ENCODE data around the gene STAM2. TPM values are rescaled to one million over a fixed set of nuclear protein-coding genes. Genes with fewer than 3 reads are reported as not detected.

Gene STAM2
- total and polyA plus RNA-seq, 2 experiments from 2014 or later: 13.1 to 41.0 TPM

DNA sequence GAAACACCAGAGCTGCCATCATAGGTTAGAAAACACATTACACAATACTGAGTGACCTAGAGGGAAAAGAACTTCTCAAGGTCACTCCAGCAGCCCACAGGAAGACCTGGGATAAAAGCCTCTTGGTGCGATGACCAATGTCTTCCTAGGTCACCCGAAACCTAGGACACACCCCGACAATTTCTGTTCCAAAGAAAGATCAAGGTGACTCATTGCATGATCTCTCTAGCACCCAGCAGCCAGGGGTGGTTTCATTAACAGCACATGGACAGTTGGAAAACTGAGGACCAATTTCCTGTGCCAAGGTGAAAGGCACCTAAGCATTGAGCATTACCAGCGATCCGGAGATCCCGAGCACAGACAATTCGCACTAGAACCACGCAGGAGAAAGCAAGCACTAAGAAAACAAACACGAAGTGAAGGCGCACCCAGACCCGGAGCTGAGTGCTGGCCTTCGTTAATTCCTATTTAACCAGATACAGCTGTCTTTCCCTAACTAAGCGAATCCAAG, 78.2 kb downstream of the STAM2 start:
- Histone ChIP-seq H3K27ac (peak overlapping the region; percentile 8), H3K36me3 (replicated peaks; ENCODE audit: insufficient read depth, low read depth) (no peaks in the 10 kb centered on the region), H3K4me3 (peak overlapping the region; percentile 90), H3K9me2 (replicated peaks; ENCODE audit: insufficient read depth) (no peaks in the 10 kb centered on the region), H3K27me3 (peaks cover 25% of the 10 kb centered on the region), H3K4me1 (ENCODE audit: insufficient read depth) (no peaks in the 10 kb centered on the region), H3K79me2 (no peaks in the 10 kb centered on the region), H3K4me2 (peak overlapping the region; percentile 99), H3K9me3 (ENCODE audit: low read depth) (no peaks in the 10 kb centered on the region), H4K20me1 (ENCODE audit: insufficient read depth, poor library complexity, severe bottlenecking) (no peaks in the 10 kb centered on the region), H2AFZ (peak overlapping the region; percentile 80)
- WGBS (ENCODE audit: low lambda C conversion rate, missing lambda C conversion rate): 5% methylated on average over 13 of the region's 13 CpGs
- DNase-seq (ENCODE audit: low spot score): peak; percentile 23
- TF ChIP-seq, protein P1, sequence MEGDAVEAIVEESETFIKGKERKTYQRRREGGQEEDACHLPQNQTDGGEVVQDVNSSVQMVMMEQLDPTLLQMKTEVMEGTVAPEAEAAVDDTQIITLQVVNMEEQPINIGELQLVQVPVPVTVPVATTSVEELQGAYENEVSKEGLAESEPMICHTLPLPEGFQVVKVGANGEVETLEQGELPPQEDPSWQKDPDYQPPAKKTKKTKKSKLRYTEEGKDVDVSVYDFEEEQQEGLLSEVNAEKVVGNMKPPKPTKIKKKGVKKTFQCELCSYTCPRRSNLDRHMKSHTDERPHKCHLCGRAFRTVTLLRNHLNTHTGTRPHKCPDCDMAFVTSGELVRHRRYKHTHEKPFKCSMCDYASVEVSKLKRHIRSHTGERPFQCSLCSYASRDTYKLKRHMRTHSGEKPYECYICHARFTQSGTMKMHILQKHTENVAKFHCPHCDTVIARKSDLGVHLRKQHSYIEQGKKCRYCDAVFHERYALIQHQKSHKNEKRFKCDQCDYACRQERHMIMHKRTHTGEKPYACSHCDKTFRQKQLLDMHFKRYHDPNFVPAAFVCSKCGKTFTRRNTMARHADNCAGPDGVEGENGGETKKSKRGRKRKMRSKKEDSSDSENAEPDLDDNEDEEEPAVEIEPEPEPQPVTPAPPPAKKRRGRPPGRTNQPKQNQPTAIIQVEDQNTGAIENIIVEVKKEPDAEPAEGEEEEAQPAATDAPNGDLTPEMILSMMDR (IDR thresholded peaks at IDR 0.05; ENCODE audit: poor library complexity): no peak

DNA sequence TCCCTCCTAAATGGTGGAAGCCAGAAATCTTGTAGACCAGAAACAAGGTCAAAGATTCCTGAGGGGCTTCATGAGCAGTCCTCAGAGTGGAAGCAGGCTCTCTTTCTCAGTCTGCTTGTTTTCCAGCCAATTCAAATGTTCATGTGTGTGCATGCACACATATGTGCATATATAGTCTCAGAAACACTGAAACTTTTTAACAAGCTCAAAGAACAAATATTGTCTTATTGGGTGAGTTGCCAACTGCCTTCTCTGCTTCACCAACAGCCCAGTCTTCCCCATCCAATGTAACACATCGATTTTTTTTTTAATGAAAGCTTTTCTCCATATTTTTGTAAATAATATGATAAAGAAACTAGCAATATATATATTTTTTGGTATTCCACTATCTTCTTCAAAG, 80.4 kb downstream of the STAM2 start:
- 81% methylated on average over 1 of the region's 1 CpG for WGBS (ENCODE audit: low lambda C conversion rate, missing lambda C conversion rate)

DNA sequence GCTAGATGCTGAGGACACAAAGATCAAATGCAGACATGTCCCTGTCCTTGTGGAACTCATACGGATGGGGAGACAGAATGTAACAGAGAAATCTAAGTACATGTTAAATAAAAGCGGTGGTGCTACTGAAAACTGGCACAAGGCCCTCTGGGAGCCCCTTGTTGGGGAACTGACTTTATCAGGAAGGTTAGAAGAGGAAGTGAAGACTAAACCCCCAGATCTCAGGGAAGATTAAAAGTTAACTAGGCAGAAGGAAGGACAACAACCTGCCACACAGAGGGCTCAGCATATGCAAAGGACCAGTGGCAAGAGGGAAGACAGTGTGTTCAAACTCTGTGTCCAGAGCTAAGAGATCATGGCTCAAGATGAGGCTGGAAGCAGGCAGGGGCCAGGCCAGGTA, 81.5 kb downstream of the STAM2 start:
- no peak for TF ChIP-seq EZH2phosphoT487 (IDR thresholded peaks at IDR 0.05; ENCODE audit: low read depth, severe bottlenecking, unreplicated experiment)
- TF ChIP-seq, protein P1 (IDR thresholded peaks at IDR 0.05; ENCODE audit: poor library complexity): no peak
- TF ChIP-seq EZH2 (IDR thresholded peaks at IDR 0.05; ENCODE audit: borderline replicate concordance): no peak
- 97% methylated on average over 2 of the region's 2 CpGs for WGBS (ENCODE audit: low lambda C conversion rate, missing lambda C conversion rate)
- H3K4me1 ChIP-seq (ENCODE audit: insufficient read depth): no peaks in the 10 kb centered on the region

More for the DNA sequence above, 80.4 kb downstream of the STAM2 start:
- no peaks in the 10 kb centered on the region for H3K79me2 ChIP-seq
- DNase-seq (ENCODE audit: low spot score): no peak
- TF ChIP-seq EZH2phosphoT487 (IDR thresholded peaks at IDR 0.05; ENCODE audit: low read depth, severe bottlenecking, unreplicated experiment): no peak
- no peak for TF ChIP-seq EZH2 (IDR thresholded peaks at IDR 0.05; ENCODE audit: borderline replicate concordance)
- TF ChIP-seq, protein P1 (IDR thresholded peaks at IDR 0.05; ENCODE audit: poor library complexity): no peak
- H3K4me1 ChIP-seq (ENCODE audit: insufficient read depth): no peaks in the 10 kb centered on the region
- peaks cover 12% of the 10 kb centered on the region for H3K27me3 ChIP-seq
- no peak overlapping the region for H2AFZ ChIP-seq
- H3K4me2 ChIP-seq: no peak overlapping the region
- H4K20me1 ChIP-seq (ENCODE audit: insufficient read depth, poor library complexity, severe bottlenecking): no peaks in the 10 kb centered on the region
- no peaks in the 10 kb centered on the region for H3K9me3 ChIP-seq (ENCODE audit: low read depth)
- no peak overlapping the region for H3K27ac ChIP-seq
- H3K9me2 ChIP-seq (replicated peaks; ENCODE audit: insufficient read depth): no peaks in the 10 kb centered on the region
- no peak overlapping the region for H3K4me3 ChIP-seq
- no peaks in the 10 kb centered on the region for H3K36me3 ChIP-seq (replicated peaks; ENCODE audit: insufficient read depth, low read depth)

DNA sequence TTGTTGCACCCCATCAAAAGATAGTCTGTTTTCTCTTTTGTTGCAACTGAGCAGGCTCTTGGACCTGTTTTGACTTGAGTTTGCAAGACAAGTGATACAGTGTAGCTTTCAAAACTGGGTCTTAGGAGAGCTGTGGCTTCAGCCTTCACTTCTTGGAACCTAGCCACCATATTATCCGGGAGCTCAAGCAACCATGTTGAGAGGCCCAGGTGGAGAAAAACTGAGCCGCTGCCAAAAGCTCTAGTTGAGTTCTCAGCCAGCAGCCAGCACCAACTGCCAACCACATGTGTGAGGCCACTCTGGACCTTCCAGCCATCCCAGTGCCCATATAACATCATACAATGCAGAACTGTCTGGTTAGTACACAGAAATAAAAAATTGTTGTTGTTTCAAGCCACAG, 82.1 kb downstream of the STAM2 start:
- no peaks in the 10 kb centered on the region for H3K4me1 ChIP-seq (ENCODE audit: insufficient read depth)
- H3K9me2 ChIP-seq (replicated peaks; ENCODE audit: insufficient read depth): no peaks in the 10 kb centered on the region
- no peak overlapping the region for H3K4me2 ChIP-seq
- H3K9me3 ChIP-seq (ENCODE audit: low read depth): no peaks in the 10 kb centered on the region
- H2AFZ ChIP-seq: no peak overlapping the region
- TF ChIP-seq, protein P1 (IDR thresholded peaks at IDR 0.05; ENCODE audit: poor library complexity): no peak
- TF ChIP-seq EZH2 (IDR thresholded peaks at IDR 0.05; ENCODE audit: borderline replicate concordance): no peak
- TF ChIP-seq EZH2phosphoT487 (IDR thresholded peaks at IDR 0.05; ENCODE audit: low read depth, severe bottlenecking, unreplicated experiment): no peak
- peak; percentile 8 for DNase-seq (ENCODE audit: low spot score)
- H4K20me1 ChIP-seq (ENCODE audit: insufficient read depth, poor library complexity, severe bottlenecking): no peaks in the 10 kb centered on the region
- no peaks in the 10 kb centered on the region for H3K79me2 ChIP-seq
- H3K36me3 ChIP-seq (replicated peaks; ENCODE audit: insufficient read depth, low read depth): no peaks in the 10 kb centered on the region
- no peak overlapping the region for H3K27ac ChIP-seq
- H3K27me3 ChIP-seq: peaks cover 4% of the 10 kb centered on the region
- WGBS (ENCODE audit: low lambda C conversion rate, missing lambda C conversion rate): 70% methylated on average over 2 of the region's 2 CpGs
- H3K4me3 ChIP-seq: no peak overlapping the region

More for the DNA sequence above, 81.5 kb downstream of the STAM2 start:
- Histone ChIP-seq H3K36me3 (replicated peaks; ENCODE audit: insufficient read depth, low read depth) (no peaks in the 10 kb centered on the region), H3K27ac (no peak overlapping the region), H3K4me2 (no peak overlapping the region), H3K9me2 (replicated peaks; ENCODE audit: insufficient read depth) (no peaks in the 10 kb centered on the region), H4K20me1 (ENCODE audit: insufficient read depth, poor library complexity, severe bottlenecking) (no peaks in the 10 kb centered on the region), H3K9me3 (ENCODE audit: low read depth) (no peaks in the 10 kb centered on the region), H3K27me3 (peaks cover 4% of the 10 kb centered on the region), H3K79me2 (no peaks in the 10 kb centered on the region), H3K4me3 (no peak overlapping the region), H2AFZ (no peak overlapping the region)
- no peak for DNase-seq (ENCODE audit: low spot score)

Data from hepatocyte (in vitro differentiated cells).